NCI-H2029 treated with DMSO at 0.1 percent for 48 hours (cell line): ENCODE measurements around the gene NDUFB2.
A peak's percentile ranks its signal among the peaks of the same experiment; 100 is the strongest.
"Not testable (repeated sequence)": the region's sequence is repeated elsewhere in the genome, so short reads cannot be mapped to it uniquely, and the experiment has no call there.

ENCODE experiments used
- DNase-seq: peaks from one replicate; lab custom pipeline; 2025; lab: John Stamatoyannopoulos, UW

NDUFB2 gene

DNA sequence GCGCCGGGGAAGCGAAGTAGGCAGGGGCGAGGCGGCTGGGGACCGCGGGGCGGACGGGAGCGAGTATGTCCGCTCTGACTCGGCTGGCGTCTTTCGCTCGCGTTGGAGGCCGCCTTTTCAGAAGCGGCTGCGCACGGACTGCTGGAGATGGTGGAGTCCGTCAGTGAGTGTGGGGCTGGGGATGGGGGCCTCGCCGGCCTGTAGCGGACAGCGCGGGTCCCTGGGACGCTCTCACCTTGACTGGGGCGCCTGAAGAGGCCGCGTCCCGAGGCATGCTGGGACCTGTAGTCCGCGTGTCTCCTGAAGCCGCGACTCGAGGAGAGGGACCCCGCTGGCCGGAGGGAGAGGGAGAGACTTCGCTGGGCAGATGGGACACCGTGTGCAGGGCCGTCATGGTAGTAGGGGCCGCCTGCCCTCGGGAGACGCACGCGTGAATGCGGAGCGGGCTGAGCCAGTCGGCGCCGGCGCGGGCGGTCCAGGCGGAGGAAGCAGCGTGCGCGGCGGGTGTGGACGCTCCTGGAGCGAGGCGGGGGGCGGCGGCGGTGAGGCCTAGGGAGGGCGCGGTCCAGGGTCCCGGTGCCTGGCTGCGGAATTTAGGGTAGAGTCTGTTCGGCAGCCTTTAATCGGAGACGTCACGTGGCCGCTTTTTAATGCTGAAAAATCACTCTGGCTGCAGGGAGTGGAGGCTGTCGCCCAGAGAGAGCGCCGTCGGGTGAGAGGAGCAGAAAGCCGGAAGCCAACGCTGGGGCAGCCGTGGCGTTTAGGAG is at the start of gene NDUFB2:
NDUFB2 (plus strand) TSS at position 29 of the 767 bp plus-strand sequence; CDS start at position 66, 37 bp downstream.
- peak; percentile 68 for DNase-seq

DNA sequence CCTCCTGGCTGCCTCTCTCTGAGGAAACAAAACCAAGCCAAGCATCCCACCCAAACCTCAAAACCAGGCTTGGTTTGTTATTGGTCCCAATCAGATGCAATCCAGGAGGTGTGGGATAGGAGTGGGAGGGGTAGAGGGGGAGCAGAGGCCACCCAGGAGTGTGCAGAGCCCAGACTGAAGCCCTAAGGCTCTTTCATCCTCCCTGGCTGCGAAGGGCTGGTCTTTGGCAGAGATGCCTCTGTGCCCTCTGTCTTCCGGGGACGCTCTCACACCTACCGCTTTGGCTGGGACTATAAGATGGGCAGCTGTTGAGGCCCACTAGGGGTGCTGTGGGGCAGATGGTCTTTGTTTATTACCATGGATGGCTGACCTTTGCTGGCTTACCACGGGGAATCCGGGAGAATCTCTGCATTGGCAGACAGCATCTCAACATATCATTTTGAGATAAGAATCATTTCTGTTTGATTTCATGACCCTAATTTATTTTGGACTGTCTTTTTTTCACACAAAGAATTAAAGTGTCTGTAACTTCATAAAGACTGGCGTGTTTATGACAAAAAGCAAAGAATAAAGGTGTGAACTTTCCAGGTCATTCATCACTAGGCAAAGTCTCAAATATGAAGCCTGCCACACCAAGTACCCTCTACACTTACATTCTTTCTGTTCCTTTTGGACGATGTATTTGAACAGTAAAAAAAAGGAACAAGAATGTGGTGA is 49.4 kb upstream of the NDUFB2 start:
- DNase-seq: no peak

DNA sequence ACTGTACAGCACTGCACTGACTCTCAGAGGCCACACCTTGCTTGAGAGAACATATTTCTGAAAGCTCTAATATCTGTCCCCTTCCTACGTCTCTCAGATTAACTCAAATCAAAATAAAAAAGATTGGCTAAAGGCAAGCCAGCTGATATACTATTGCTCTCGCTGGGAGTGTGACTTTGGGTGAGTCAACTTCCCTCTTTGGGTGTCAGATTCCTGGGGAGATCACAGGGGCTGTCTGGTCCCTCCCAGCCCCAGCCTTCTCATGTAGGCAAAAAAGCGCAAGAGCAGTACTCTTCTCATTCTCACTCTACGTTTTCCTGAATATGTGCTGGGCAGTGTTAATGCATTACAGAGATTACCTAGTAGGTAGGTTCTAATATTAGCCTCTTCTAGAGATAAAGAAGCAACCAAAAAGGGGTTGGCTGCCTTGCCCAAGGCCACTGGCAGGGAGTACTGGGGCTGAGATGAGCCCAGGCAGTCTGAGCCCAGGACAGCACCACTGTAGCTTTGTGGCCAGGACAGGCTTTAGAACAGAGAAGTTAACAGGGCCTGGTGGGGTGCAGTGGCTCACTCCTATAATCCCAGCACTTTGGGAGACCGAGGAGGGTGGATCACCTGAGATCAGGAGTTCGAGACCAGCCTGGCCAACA is 46.8 kb upstream of the NDUFB2 start:
- no peak for DNase-seq

DNA sequence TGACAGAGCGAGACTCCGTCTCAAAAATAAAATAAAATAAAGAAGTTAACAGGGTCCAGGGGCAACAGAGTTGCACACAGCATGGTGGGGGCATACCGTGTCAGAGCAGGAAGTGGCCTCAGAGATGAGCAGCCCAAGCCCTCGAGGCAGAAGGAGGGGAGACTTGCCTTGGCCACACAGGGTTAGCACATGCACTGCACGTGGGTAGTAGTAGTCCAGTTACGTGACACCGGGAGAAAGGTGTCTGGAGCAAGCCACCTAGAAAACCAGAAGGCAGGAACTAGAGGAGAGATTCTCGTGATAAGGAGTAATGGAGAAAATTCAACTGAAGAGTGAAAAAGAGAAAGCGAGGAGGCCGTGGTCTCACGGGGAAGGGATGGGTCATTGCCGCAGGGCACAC is 46.1 kb upstream of the NDUFB2 start:
- no peak for DNase-seq

DNA sequence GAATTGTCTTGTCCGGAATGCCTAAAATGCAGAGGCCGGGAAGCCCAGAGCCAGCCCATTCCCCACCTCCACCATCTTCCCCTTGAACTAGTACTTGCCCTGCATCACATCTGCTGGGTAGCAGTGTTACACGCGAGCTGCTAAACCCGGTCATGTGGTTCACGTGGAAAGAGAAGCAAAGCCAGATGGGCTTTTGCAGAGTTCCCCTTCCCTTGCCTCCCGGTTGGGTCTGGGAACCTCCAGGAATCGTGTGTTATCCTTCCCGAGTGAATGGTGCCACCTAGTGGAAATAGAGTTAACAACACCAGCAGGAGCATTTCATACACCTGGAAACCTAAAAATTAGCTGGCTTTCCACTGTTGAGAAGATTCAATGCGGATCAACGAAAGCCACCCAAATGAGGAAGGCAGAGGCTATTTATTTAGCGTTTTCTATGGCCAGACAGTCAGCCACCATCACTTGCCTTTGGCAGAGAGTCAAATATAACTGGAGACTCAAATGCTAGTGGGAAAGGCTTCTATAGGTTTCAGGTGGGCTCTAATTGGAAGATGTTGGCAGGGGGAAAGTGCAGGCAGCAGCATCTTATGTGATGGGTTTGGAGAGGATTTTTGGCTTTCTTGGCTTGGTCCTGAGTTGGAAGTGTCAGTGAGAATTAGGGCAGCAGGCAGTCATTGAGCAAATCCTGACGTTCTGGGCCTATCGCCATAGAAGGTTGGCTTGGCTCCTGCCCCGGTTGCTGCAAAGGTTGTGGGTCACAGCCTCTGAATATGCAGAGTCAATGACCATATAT is 43.0 kb upstream of the NDUFB2 start:
- peak; percentile 66 for DNase-seq

DNA sequence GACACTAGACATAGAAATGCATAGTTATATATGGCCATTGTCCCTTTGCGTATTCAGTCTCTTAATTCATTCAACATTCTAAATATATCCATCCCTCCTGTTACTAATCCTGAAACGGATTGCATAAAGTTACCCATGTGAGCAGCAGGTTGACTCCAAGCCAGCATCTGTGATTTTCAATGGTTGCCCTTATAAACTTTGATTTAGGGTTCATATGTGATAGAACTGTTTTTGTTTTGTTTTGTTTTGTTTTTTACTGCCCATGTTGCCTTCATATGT is 42.5 kb upstream of the NDUFB2 start:
- DNase-seq: no peak

DNA sequence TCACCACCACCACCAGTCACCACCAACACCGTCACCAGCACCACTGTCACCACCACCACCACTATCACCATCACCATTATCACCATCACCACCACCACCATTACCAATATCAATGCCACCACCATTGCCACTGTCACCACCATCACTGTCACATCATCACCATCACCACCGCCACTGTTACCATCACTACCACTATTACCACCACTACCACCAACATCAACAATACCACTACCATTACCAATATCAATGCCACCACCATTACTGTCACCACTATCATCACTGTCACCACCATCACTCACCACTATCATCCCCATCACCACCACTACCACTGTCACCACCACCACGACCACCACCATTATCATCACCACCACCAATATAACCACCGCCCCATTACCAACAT is 41.8 kb upstream of the NDUFB2 start:
- DNase-seq: no peak

DNA sequence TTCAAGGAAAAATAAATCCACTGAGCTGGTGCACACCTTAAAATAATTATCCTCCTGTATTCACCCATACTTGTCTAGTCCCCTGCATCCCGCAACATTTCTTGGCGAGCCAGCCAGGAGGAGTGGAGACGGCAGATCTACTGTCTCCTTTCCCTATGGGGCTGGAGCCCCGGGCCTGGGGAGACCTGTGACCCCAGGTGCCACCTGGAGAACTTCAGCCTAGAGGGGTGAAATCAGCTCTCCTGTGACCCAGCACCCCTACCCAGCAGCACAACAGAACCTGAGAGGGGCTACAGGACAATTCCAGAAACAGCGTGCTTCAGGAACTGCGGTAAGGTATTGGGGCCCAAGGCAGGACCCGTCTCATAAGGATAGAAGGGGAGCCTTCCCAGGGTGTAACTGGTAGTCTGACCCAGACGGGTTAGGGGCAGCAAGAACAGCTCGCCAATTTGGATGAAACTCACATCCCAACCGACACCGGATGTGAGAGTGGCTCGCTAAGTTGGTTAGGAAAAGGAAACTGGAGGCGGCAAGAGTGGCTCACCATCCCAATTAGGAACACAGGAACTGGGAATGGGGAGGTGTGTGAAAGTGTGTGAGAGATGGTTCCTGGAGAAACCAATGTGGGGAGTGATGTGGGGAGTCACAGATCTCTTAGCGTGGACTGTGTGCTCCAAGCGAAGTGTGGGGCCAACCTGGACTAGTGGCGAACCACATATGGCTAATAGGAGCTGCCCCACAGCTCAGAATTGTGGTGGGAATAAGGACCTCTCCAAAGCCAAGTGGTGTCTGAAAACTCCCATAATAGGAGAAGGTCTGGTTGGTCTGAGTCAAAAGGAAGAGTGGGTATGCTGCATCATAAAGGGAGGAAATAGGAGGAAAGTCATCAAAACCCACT is 40.7 kb upstream of the NDUFB2 start:
- DNase-seq: no peak

DNA sequence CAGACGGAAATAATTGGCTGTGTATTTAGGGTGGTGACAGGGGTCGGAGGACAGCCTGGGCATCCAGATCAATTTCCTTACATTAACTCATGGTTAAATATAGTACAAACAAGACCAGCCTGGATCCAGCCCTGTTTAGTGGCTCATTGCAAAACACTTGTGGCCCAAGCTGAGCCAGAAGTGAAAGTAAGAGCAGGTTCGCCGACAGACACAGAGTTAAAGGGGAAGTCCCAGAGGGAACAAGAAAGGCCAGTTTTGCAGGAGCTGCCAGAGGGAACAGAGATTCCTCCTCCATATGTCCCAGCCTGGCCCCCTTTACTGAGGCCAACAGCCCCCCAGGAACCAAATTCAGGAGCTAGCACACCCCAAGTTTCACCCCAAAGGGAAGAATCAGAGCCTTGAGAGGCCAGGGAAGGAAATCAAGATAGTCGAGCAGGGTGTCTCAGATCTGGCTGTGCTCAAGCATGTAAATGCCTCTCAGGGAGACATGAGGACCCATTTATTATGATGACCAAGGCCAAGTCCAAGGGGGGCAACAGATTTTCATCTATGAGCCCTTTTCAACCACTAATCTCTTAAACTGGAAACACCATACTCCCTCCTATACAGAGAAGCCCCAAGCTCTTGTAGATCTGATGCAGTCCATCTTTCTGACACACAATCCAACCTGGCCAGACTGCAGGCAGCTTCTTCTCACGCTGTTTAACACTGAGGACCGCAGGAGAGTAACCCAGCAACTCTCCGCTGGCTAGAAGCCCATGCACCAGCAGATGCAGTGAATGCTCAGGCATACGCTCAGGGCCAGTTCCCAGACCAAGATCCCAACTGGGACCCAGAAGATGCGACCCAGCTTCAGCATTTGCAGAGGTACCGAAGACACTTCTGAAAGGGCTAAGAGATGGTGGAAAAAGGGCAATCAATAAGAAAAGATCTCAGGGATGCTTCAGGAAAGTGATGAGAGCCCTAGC is 39.7 kb upstream of the NDUFB2 start:
- DNase-seq: peak; percentile 48

DNA sequence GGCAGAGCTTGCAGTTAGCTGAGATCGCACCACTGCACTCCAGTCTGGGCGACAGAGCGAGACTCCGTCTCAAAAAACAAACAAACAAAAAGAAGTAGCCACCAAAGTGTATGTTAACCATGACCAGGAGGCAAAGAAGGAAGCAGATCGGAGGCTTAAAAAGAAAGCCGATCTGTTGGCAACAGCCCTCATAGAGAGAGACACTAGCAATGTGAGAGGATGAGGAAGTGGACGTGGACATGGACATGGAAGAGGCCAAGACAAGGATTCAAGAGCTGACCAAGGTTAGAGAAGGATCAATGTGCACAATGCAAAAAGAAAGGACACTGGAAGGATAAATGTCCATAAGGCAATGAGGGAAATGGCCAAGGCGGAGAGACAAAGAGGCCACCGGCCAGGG is 38.6 kb upstream of the NDUFB2 start:
- no peak for DNase-seq

DNA sequence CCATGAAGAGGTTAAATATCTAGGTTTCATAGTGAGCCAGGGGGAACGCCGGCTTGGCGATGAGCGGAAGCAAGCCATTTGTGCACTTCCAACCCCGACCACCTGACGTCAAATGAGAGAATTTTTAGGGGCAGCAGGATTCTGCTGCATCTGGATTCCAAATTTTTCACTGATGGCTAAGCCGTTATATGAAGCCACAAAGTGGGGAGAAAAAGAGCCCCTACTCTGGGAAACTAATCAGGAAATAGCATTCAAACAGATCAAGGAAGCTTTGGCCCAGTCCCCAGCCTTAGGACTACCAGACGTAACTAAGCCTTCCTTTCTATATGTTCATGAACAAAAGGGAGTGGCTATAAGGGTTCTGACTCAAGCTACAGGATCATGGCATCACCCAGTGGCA is 36.7 kb upstream of the NDUFB2 start:
- DNase-seq: no peak

DNA sequence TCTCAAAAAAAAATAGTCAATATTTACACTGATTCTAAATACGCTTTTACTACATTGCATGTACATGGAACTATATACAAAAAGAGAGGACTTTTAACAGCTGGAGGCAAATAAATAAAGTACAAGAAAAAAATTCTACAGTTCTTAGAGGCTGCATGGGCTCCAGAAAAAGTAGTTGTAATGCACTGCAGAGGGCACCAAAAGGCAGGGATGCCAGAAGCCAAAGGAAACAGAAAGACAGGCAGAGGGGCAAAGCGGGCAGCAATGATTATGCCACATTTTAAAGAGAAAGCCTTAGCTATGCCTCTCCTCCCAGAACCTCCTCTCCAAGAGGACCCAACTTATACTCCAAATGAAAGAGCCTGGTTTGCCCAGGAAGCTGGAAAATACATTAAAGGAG is 35.4 kb upstream of the NDUFB2 start:
- DNase-seq: no peak

DNA sequence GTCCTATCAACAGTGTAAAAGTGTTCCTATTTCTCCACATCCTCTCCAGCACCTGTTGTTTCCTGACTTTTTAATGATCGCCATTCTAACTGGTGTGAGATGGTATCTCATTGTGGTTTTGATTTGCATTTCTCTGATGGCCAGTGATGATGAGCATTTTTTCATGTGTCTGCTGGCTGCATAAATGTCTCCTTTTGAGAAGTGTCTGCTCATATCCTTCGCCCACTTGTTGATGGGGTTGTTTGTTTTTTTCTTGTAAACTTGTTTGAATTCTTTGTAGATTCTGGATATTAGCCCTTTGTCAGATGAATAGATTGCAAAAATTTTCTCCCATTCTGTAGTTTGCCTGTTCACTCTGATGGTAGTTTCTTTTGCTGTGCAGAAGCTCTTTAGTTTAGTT is 33.6 kb upstream of the NDUFB2 start:
- DNase-seq: not testable (repeated sequence)

DNA sequence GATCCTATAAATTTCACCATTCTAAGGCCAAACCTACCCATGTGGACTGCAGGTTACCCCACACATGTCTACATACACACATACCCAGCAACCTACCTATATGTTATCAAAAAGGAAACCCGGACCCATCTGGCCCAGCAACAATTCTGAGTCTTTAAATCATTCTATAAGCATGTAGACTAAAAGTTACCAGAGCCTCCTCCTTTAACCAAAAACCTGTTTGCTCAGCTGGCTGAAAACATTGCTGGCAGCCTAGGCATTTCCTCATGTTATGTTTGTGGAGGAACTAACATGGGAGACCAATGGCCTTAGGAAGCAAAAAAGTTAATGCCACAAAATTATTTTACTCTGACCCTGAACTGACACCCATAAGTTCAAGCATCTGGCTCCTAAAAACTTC is 29.0 kb upstream of the NDUFB2 start:
- DNase-seq: no peak

DNA sequence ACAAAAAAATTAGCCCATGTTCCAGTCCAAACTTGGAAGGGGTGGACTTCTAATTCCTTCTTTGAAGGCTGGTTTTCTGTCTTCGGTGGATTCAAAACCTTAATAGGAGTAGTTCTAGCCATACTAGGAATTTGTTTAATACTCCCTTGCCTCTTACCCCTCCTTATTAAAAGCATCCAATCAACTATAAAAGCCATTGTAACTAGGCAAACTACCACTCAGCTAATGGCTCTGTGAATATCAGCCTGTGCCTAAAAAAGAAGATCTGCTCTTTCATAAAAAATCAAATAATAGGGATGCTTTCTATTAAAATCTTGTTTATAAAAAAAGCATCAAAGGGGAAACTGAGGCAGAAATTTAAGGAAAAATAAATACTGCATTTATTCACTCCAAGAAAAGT is 27.9 kb upstream of the NDUFB2 start:
- no peak for DNase-seq

DNA sequence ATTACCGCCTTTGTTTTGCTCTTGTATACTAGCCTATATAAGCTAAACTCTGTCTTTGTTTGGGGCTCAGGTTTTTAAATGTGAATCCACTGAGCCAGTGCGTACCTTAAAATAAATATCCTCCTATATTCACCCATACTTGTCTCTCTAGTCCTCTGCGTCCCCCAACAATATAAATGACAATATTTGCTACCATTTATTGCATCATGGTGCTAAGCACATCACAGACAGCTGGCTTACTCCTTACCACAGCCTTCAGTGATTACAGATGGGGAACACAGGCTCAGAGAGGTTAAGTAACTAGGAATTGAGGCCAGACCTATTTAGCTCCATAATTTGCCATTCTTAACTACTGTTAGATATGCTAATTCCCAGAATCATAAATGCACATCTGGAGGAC is 27.2 kb upstream of the NDUFB2 start:
- no peak for DNase-seq

DNA sequence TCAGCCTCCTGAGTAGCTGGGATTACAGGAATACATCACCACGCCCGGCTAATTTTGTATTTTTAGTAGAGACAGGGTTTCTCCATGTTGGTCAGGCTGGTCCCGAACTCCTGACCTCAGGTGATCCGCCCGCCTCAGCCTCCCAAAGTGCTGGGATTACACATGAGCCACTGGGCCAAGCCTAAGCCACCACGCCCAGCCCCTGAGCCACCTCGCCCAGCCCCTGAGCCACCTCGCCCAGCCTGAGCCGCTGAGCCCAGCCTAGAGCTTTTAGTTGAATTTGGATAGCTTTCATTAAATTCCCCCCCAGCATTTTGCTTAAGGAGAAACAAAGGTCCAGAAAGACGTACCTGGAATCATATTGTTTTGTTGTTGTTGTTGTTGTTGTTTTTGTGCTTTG is 26.6 kb upstream of the NDUFB2 start:
- DNase-seq: not testable (repeated sequence)

DNA sequence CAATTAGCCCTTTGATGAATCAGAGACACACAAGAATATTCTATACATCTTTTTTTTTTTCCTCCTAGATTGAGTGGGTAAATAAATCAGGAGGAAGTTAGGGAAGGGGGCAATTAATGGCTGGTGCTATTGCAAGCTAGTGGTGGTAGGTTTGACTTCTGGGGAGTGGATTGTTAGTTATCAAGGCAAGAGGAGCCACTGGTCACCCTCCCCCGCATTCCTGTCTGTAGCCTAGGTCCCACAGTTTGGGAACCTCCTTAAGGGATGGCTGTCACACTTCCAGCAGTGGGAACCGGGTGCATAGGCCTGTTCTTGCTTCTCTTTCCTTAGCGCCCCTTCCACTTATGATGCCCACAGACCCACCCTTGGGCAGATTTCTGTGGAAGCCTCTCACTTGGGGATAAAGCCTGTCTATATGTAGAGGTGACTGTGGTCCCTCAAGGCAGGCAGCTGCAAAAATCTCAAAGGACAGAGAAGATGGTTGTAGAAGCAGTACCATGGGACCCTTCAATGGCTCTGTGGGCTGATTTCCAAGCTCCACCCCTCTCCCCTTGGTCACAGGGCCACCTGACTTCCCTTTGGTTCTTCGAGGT is 26.1 kb upstream of the NDUFB2 start:
- DNase-seq: no peak

DNA sequence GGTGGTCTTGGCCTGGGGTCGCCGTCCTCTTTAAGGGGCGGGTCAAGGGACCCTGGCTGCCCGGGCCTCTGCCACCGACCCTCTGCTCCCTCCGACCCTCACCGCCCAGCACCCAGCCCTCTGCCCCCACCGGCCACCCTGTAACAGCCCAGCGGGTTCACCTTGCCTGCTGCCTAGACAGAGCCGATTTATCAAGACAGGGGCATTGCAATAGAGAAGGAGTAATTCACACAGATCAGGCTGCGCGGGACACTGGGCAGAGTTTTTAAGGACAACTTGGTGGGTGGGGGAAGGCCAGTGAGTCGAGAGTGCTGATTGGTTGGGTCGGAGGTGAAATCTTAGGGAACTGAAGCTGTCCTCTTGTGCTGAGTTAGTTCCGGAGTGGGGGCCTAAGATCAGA is 24.5 kb upstream of the NDUFB2 start:
- DNase-seq: no peak
